GM18505 (cell line): ENCODE results near the gene NR0B2.
"Not testable (repeated sequence)": the region's sequence is repeated elsewhere in the genome, so short reads cannot be mapped to it uniquely, and the experiment has no call there.

Experiments
- ATAC-seq: cut with Tn5 transposase; IDR thresholded peaks from one replicate; pipeline ENCODE4 v1.9.1; 2021; ENCODE audit not compliant: unreplicated experiment
- POLR2A ChIP-seq: IDR thresholded peaks from 4 replicates; pipeline ENCODE4 v1.6.1; 2011; ENCODE audit warnings: borderline replicate concordance; ENCODE audit not compliant: insufficient read depth, insufficient read length; ENCODE audit errors: extremely low read depth

The NR0B2 gene

DNA sequence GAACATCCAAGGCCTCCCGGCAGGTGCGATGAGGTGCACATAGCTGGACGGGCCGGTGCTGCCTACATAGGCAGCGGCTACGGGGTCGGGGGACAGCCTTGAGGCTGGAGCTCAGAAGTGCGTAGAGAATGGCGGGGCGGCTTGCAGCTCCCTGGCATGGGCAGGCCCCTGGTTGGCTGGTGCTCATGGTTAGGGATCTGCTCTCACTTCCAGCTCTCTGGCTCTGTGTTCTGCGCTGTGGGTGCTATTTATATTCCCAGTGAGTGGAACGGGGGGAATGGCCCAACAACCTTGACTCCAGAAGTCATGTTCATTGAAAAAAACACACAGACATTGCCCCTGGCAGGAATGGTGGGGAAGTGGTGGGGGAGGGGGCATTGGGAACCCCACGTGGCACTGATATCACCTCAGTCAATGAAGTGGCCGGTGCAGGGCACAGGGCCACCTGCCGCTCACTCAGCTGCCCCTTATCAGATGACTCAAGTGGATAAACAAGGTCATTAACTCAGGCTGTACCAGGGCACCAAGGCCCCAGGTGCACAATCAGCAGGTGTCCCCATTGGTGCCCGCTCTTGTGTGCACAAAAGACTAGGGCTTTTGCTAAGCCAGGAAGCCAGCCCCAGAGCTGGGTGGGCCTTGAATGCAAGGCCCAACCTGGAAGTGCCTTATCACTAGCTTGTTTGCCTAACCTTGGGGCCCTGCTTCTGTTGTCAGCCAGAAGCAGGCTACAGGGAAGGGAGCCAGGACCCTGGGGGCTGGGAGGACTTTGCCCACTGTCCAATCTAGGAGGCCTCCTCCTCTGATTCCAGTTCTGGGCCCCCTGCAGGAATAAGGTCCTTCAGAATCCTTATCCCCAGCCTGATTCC is at the start of gene NR0B2:
Gene NR0B2 (minus strand): TSS at position 222 of the 866 bp plus-strand sequence. CDS start 35 bp downstream, at position 187.
- no peak for TF ChIP-seq POLR2A
- ATAC-seq = no peak

- ATAC-seq = no peak
- no peak for TF ChIP-seq POLR2A
Observed at GRCh38 chr1:26961826-26962225, 48.1 kb upstream of the NR0B2 start.

DNA sequence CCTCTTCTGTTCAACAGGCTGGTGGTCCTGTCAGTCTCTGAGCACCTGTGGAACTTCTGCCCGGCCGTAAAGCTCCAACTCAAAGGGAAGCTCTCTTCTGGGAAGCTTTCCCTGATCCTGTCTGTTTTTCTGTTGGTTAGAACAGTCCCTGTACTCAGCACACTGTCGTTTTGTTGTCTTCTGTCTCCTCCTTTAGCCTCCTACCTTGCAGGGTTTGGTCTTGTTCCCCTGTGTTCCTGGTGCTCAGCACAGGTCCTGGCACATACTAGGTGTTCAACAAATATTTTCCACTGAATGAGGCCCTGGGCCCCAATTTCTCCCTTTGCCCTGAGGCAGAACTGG is 46.8 kb upstream of the NR0B2 start:
- no peak for ATAC-seq
- no peak for TF ChIP-seq POLR2A

DNA sequence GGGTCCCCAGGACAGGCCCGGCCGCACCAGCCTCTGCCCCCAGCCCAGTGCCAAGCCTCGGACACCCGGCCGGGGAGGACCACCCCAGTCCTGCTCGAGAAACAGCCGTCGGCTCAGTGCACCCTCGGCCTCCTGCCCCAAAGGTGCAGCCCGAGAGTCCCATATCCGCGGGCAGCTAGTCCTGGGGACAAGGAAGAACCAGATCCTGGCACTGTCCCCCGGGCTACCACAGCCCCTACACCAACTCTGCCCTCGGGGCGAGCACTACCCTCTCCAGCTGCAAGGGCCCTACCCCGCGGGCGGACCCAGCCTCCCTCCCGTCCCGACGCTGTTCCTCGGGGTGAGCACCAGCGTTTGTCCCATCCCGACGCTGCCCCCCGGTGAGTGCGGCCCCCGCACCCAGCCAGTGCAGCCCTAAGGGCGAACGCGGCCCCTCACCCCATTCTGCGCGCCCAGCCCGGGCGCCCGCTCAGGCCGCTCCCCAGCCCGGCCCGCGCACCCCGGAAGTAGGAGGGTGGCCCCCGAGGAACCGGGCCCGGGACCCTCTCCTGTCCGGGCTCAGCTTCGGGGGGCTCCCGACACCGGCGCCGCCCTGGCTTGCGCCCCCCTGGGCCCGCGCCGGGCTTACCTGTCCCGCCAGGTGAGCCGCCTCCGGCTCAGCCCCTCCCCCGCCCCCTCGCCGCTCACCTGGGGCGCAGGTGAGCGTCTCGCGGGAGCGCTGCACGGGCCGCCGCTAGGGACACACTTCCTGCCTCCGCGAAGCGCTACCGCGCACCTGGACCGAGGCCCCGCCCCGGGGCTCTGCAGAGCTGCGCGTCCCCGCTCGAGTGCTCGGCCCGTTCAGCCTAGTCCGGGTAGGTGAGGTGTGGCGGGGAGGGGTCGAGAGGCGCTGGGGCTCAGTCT is 46.2 kb upstream of the NR0B2 start, which contains the start of gene KDF1:
Gene KDF1 (minus strand): TSS at position 747 of the 903 bp plus-strand sequence. CDS start 8,088 bp downstream, outside the sequence.
- TF ChIP-seq POLR2A = no peak
- no peak for ATAC-seq

DNA sequence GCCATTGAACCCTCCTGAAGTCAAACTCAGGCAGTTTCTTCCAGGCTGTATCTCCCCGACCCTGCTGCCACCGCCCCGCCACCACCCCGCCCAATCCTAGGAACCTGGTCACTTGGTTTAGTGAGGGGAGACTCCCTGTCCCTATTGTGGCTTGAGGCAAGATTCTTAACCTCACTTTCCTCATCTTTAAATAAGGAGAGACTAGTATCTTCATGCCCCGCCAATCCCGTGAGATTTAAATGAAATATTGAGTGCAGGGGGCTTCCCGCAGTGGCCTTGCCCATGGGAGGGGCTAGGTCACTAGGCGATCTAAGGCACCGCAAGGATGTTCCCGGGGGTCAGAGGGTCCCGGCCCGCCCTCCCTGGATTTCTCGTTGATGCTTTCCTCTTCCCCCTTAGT is 45.5 kb upstream of the NR0B2 start:
- TF ChIP-seq POLR2A = no peak
- no peak for ATAC-seq

GRCh38 chr1:26957306-26957705 is 43.5 kb upstream of the NR0B2 start:
- ATAC-seq = no peak
- no peak for TF ChIP-seq POLR2A

GRCh38 chr1:26956321-26956720 is 42.5 kb upstream of the NR0B2 start:
- no peak for TF ChIP-seq POLR2A
- no peak for ATAC-seq

DNA sequence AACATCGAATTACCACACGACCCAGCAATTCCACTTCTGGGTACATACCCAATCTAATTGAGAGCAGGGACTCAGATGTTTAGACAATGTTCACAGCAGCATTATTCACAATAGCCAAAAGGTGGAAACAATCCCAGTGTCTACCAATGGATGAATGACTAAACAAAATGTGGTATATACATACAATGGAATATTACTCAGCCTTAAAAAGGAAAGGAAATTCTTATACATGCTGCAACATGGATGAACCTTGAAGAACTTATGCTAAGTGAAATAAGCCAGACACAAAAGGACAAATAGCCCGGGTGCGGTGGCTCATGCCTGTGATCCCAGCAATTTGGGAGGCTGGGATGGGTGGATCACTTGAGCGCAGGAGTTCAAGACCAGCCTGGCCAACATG is 39.6 kb upstream of the NR0B2 start:
- no peak for TF ChIP-seq POLR2A
- ATAC-seq = no peak

DNA sequence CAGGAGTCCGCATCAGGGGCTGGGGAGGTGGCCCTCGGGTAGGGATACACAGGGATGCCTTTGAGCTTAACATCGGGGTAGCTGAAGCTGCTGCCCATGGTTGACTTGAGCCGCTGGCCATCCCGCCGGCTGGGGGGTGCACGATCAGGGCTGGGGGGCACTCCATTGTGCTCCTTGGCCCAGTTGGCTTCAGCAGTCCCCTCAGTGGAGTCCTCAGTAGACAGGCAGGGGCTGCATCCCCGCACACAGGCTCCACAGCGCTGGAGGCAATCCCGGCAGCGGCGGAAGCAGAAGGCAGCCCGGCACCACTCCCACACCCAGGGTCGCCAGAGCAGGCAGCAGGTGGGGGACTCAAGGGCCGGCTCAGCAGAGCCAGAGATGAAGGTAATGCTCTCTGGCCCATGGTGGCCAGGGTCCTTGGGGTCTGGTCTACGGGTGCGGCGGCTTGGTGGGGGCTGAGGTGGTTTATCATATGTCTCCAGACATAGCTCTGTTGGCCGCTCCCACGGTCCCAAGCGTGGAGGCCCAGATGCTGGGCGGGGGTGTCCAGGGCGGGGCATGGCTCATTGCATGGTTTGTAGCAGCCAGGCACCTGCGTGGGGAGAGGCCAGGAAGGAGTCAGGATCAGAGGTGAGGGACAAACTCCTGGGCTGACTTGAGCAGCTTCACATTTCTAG is 38.2 kb upstream of the NR0B2 start:
- ATAC-seq = no peak
- TF ChIP-seq POLR2A = no peak

- no peak for ATAC-seq
- TF ChIP-seq POLR2A = no peak
Observed at GRCh38 chr1:26951216-26951615, 37.4 kb upstream of the NR0B2 start.

- no peak for ATAC-seq
- TF ChIP-seq POLR2A = no peak
Observed at GRCh38 chr1:26950602-26951001, 36.8 kb upstream of the NR0B2 start.

DNA sequence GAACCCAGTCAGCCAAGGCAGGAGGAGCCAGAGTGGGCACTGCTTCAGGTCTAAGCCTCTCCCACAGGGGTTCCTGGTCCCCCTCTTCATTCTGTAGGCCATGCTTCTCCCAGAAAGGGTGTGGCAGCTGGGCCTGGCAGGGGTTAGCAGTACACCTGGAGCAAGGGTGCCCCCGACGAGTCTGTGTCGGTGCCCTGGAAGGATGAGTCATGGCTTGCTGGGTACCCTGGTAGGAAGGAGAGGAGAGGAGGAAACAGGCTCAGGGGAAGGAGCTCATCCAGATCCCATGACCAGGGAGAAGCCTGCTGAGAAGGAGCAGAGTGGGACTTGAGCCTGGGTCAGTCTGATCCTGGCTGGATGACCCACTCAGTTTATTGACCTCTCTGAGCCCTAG is 36.1 kb upstream of the NR0B2 start:
- no peak for ATAC-seq
- no peak for TF ChIP-seq POLR2A

- ATAC-seq = no peak
- no peak for TF ChIP-seq POLR2A
Observed at GRCh38 chr1:26949266-26949925, 35.6 kb upstream of the NR0B2 start.

- not testable (repeated sequence) for ATAC-seq
Observed at GRCh38 chr1:26948725-26949057, 34.9 kb upstream of the NR0B2 start.
